SHP77 (cell line): ENCODE data around the gene DENND2C.
"Not testable (repeated sequence)": the region's sequence is repeated elsewhere in the genome, so short reads cannot be mapped to it uniquely, and the experiment has no call there.

Experiments
- DNase-seq, 2 experiments: peaks; one replicate each; lab custom pipeline; 2025; lab: John Stamatoyannopoulos, UW

Gene DENND2C

DNA sequence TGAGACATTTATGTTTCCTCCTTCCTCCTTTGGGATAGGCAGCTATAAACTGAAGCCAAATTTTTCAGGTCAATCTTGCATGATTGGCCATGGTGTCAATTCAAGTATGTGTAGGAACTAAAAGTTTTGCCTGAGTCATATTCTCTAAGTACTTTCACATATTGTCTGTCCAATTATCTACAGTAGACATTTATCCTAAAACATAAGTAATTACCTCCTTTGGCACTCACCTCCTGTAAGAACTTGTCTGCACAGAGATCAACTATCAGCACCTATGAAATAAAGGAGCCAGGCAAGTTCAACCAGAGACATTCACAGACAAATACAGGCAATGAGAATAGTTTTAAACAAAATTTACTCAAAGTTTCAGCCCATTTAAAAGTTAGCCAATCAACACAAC is 74.2 kb downstream of the DENND2C start:
- DNase-seq, result no peak

DNA sequence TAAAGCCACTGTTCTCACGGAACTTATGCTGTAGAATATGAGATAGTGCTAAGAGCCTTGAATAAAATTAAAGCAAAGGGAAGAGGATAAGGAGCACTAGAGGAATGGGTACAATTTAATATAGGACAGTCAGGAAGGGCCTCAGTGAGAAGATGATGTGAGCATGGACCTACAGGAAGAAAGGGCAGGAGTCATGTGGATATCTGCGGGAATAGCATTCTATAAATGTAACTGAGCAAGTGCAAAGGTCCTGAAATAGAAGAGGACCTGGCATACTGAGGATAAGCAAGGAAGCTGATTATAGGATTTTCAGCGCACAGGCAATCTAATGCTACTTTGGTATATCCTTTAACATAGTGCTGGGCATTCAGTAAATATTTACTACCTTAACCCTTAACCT is 75.8 kb downstream of the DENND2C start:
- DNase-seq, result no peak

DNA sequence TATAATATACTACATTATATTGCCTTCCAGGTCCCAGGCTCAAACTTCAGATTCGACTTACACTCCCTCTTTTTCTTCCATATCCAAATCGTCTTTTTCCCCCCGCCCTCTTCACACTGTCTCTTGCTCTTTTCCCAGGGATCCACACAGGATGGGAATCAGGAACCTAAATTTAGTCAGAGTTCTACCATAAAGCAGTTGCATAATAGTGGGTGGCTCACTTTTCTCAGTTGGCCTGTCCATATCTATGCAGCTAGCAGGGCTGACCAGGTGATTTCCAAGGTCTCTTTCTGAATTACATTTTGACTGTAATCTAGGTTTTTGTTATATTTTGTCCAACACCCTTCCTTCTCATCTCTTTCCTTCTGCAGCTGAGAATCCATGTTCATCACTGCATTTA is 80.7 kb downstream of the DENND2C start:
- no peak for DNase-seq

DNA sequence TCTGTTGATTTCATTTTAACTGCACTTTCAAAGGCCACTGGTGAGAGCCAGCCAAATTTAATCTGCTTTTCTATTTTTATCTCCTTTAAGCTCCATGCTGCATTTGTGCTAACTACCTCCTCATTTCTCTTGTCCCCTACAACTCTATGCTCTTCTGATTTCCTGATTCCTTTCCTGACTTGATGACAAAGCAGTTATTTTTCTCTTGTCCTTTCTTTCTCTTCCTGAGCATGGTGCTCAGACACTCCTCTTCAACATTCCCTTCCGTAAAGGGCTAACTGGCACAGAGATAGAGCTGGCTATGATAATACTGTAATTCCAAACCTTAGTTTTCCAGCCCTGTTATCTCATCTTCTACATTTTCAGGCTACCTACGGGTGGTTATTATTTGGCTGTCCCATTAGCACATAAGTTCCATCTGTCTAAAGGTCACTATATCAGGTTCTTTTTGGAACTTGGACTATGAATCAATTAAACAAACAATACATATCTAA is 81.6 kb downstream of the DENND2C start:
- no peak for DNase-seq

DNA sequence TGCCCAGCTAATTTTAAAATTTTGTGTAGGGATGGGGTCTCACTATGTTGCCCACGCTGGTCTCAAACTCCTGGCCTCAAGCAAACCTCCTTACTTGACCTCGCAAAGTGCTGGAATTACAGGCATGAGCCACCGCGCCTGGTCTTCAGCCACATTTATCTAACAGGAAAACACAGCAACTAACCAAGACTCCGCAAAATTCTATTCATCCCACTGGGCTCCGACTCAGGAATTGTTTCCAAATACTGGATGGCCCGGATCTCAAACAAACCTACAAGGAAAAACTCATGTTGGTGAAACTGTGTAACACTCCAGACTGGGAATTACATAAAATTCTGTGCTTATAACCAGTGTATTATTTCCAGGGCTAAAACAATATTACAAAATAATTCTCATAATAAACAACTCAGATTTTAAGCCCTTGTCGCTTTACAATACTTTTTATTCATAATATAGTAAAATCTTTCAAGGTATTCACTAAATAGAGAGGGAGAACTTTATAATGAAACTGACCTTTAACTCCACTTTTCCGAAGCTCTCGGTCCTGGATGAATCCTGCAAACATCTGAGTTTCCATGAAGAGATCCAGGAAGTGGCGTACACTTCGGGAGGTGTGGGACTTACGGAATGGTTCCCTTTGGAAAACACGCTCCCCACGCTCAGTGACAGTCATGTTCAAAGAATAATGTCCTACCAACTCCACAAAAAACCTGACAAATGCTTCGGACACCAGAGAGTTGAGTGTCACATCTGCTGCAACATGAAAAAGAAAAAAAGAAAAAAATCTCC is 82.5 kb downstream of the DENND2C start:
- no peak for DNase-seq

DNA sequence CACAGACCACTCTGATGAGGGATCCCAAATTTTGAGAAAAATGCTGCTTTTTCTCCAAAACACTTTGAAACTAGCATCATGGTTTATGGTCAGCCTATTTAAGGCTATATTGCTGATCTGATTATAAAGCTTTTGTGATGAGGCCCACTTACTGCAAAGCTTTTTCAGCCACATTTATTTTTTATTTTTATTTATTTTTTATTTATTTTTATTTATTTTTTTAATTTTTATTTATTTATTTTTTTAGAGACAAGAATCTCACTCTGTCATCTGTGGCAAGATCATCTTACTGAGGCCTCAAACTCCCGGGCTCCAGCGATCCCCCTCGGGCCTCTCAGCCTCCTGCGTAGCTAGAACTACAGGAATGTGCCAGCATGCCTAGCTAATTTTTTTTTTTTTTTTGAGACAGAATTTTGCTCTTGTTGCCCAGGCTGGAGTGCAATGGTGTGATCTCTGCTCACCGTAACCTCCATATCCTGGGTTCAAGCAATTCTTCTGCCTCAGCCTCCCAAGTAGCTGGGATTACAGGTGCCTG is 83.3 kb downstream of the DENND2C start:
- DNase-seq, result no peak

DNA sequence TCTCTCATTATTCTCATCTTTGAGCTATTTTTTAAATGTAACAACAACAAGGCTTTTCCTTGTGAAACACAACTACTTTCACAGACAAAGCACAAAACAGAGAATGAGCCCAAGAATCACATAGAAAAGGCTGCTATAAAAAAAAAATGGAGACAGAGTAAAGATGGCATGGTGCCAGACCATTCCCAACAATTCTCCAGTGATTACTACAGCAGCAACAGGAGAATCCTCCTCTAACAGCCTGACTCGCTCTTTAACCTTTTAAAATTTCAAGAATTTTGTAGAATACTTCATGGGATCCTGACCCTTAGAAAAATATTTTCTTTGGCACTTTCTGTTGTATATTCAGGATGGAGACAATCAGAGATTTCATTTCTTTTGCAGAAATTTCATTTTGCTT is 84.6 kb downstream of the DENND2C start:
- DNase-seq, result no peak

DNA sequence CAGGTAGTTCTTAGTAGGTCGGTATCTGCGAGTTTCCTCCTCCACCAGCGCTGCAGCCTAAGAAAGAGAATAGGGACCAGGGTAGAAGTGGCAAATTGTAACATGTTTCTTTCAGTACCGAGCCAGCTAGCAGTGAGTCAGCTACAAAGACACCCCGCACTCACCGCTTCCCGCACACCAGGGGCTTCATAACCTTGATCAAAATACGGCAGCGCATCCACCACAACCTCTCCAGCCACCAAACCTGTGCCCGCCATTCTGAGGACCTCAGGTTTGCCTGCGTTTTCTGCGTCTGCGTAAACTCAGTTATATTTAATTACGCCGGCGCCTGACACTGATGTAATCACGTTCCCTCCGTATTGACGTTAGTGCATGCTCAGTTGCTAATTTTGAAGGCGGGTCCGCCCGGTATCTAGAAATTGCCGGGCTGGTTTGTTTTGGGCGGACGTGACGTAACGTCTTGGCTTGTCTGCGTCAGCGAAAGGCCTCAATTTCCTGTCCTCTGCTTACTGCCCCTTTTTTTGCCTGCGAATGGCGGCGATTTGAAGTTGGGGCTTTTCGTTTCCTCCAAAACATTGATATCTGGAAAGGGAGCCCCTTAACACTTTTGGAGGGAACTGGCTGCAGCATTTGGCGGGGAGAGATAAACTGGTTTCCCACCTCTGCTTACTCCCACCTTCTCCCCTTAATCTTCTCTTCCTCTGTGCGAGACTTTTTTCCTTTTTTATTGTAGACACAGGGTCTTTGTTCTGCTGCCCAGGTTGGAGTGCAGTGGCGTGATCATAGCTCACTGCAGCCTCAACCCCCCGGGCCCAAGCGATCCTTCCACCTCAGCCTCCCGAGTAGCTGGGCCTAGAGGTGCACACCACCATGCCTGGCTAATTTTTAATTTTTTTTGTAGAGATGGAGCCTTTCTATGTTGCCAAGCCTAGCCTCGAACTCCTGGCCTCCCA is 88.2 kb downstream of the DENND2C start, which contains the start of gene BCAS2:
Gene BCAS2, minus strand, starts transcription at position 281 of the 953 bp plus-strand sequence. Its CDS starts 24 bp downstream, at position 257.
- peak; percentile 97 to 98 for DNase-seq

DNA sequence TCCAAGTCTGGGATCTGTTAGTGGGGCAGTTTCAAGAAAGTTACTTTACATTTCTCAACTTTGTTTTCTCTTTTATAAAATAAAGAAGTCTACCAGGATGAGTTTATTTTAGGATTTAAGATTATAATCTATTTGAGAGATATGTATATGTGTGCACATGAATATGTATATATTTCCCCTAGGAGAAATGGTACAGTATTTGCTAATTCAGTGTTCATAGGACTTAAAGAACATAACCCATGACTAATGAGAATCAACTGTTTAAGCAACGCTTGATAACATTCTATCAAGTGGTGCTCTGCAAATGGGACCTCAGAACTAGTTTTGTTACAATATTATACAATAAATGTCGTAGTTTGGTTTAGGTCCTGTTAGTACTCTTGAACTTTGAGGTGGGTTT is 95.5 kb downstream of the DENND2C start:
- DNase-seq, result no peak

DNA sequence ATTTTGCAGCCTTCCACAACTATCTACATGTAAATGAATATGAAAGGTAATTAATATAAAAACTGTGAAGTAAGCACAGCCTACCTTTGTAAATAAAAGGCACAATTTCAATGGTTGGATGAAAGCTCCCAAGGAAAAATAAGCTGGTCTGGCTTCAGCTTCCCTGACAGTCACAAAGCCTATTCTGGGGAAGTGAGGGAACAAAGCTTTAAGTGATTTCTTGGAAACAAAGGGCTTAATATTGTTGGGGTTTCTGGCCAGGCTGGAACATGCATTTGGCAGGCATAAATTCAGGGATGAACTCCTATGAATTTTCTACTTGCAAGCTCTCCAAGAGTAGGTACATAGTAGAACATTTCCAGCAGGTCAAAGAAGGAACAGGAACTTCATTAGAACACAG is 105.7 kb downstream of the DENND2C start:
- no peak for DNase-seq

DNA sequence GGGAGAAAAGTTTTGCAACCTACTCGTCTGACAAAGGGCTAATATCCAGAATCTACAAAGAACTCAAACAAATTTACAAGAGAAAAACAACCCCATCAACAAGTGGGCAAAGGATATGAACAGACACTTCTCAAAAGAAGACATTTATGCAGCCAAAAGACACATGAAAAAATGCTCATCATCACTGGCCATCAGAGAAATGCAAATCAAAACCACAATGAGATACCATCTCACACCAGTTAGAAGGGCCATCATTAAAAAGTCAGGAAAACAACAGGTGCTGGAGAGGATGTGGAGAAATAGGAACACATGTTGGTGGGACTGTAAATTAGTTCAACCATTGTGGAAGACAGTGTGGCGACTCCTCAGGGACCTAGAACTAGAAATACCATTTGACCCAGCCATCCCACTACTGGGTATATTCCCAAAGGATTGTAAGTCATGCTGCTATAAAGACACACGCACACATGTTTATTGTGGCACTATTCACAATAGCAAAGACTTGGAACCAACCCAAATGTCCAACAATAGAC is 106.8 kb downstream of the DENND2C start:
- DNase-seq, result not testable (repeated sequence)

DNA sequence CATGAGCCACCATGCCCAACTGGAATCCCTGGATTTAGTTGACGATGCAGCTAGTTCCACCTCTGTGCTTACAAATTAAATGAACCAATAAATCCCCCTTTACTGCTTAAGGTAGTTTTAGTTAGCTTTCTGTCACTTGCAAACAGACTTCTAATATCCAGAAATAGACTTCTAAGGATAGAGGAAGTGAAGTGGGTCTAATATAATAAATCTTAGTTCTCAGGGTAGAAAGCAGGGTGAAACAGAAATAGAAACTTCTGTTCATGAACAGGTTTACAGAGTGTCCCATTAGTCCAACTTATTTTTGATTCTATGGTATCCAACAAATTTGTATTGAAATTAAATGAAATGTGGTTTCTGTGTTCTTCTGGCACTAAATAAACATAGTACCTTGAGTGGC is 108.5 kb downstream of the DENND2C start:
- DNase-seq, result no peak

DNA sequence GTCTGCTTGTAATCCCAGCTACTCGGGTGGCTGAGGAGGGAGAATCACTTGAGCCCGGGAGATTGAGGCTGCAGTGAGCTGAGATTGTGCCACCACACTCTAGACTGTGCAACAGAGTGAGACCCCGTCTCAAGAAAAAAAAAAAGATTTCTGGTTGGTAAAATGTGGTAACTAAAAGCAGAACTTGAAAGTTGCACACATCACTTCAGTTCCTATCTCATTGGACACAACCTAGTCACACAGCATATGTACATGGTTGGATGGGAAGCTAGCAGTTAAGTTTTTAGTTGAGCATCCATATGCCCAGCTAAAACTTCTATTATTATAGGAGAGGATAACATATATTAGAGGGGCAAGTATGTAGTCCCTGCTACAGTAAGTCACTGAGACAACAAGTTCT is 110.5 kb downstream of the DENND2C start:
- DNase-seq, result no peak

DNA sequence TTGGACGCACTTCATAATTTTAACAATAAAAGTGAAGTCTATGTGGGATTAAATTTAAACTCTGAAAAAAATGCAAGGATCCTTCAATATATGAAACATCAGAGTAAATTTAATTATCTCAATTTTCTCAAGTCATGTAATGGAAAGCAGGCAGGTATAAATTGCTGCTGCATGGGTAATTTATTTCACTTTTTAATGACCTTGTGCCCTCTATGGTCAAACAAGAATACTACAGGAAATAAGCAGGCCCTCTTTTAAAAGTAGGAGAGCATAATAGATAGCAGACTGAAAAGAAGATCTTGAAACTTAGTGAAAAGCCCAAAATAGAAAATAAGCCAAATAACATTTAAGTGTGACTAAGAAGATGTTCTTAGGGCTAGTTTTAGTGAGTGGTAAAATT is 111.3 kb downstream of the DENND2C start:
- DNase-seq, result no peak

DNA sequence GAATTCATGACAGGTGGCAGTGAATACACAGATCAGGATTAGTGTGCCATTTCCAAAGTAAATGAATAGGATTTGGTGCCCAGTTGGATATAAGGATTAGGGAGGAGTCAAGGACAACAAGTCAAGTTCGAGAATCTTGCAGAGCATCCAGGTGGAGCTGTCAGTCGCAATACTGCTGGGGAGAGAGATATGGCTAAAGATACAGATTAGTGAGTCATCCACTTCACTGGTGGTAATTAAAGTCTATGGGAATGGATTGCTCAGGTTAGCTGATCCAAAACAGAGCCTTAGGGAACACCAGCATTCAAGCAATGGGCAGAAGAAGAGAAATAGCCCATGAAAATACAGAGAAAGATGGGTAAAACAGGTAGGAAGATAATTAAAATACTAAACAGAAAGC is 115.3 kb downstream of the DENND2C start:
- no peak for DNase-seq

DNA sequence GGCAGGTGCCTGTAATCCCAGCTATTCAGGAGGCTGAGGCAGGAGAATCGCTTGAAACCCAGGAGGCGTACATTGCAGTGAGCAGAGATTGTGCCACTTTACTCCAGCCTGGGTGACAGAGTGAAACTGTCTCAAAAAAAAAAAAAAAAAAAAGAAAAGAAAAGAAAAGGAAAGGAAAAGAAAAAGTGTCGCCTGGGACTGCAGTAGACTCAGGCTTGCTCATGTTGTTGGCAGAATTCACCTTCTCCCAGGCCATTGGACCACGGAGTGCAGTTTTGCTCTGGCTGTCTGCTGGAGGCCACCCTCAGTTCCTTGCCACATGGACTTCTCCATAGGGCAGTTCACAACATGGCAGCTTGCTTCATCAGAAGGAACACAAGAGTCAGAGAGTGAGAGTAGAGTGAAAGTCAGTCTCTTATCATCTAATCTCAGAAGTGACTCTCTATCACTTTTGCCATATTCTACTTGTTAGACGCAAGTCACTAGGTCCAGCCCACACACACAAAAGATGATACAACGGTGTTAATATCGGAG is 117.7 kb downstream of the DENND2C start:
- no peak for DNase-seq

DNA sequence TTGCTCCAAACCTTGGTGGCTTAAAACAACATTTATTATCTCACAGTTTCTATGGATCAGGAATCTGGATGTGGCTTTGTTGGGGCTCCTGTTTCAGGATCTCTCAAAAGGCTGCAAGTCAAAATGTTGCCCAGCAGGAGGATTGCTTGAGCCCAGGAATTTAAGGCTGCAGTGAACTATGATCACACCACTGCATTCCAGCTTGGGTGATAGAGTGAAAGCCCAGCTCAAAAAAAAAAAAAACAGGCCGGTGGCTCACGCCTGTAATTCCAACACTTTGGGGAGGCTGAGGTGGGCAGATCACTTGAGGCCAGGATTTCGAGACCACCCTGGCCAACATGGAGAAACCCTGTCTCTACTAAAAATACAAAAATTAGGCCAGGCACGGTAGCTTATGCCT is 118.4 kb downstream of the DENND2C start:
- DNase-seq, result no peak

DNA sequence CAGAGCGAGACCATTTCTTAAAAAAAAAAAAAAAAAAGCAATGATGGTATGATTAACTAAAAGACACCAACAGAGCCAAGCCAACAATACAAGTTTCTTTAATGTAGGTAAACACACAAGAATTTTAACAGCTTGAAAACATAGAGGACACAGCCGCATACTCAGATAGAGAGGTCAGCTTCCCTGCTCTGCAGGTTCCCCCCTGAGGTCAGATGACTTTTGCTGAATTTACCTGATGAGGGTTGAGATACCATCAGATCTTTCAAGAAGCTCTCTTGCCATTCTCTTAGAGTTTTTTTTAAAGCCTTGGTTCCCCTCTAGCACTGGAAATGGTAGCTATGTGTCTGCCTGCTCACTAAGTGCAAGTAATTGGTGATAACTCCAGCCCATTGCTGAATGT is 119.5 kb downstream of the DENND2C start:
- DNase-seq, result no peak

DNA sequence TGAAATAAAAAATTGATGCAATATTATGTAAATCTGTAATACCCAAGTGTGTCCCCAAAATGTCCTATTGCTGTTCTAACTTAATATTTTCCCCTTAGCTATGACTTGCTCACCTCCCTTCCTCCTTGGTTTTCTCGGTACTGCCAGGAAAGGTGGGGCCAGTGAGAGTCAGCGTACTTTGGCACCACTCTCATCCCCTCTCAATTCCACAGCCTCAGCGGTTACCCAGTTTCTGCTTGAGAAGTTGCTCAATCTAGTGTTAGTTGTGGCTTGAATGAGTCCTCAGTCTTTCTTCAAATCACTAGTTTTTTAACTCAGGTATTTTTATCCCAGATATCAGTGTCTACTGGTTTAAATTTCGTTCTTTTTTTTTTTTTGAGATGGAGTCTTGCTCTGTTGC is 120.7 kb downstream of the DENND2C start:
- no peak for DNase-seq

DNA sequence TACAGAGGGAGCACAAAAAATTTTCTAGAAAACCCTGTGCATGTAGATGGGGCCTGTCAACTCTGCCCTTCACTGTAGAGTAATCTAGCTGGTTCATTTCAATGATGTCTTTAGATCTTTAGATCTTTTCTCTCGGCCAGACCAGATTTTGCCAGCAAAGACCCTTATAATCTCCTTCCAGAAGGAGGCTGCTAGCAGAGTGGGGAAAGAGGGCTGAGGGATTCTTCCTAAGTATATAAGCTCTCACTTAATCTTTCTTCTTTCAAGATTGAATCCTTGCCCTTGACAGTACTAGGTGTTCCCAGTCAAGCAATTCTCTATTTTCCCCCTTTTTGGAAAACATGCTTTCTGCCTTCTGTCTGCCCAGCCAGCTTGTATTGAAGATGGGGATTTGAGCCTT is 122.8 kb downstream of the DENND2C start:
- no peak for DNase-seq

DNA sequence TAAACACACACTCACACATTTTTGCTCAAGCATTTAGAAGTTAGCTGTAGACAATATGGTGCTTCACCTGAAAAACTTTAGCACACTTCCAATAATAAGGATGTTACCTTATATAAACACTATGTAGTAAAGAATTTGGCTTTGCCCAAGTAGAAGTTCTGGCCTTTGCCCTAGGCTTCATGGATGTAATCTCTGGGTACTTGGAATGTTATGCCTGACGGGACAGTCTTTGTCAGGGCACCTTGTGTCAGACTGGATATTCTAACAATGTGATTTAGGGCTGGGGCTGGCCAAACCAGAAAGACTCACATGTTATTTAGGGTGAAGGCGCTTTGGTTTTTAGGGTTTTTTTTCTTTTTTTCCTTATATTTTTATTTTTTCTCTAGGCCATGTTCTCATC is 124.1 kb downstream of the DENND2C start:
- no peak for DNase-seq

DNA sequence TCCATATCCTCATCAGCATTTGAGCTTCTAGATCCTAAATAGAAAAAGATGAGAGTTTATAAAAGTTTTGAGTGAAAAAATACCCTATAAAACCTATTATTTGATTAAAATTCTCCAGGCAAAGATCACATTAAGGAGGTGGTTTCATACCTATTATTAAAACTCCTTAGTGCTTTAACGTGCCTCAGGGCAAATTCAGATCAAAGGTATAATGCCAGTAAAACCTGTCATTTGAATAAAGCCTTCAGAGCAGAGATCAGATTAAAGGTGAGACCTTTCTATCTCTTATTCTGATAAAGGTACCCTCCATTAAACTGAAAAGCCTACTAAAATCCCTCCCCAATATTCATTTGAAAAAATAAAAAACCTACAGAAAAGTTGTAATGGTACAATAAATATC is 124.5 kb downstream of the DENND2C start:
- no peak for DNase-seq
